Suprapubic skin (tissue), 4 donors: ENCODE measurements around the gene PHF20. TPM values are rescaled to one million over a fixed set of nuclear protein-coding genes. Genes with fewer than 3 reads are reported as not detected.
"Not testable (repeated sequence)": the region's sequence is repeated elsewhere in the genome, so short reads cannot be mapped to it uniquely, and the experiment has no call there.

Experiments used
- DNase-seq, 2 donors: peaks; one replicate each; pipeline ENCODE4 v3.0.0-alpha.2; 2019; ENCODE audit warnings: low spot score in 2 of 2
- H3K27ac ChIP-seq: fragments of 200-600 bp; sonication (generic); one replicate; pipeline ENCODE4 v1.5.1; 2019
- H3K27me3 ChIP-seq: fragments of 200-600 bp; sonication (generic); one replicate; pipeline ENCODE4 v1.5.1; 2019
- H3K36me3 ChIP-seq: fragments of 200-600 bp; sonication (generic); one replicate; pipeline ENCODE4 v1.5.1; 2019
- H3K4me1 ChIP-seq: fragments of 200-600 bp; sonication (generic); one replicate; pipeline ENCODE4 v1.5.1; 2019
- H3K4me3 ChIP-seq: fragments of 200-600 bp; sonication (generic); one replicate; pipeline ENCODE4 v1.5.1; 2019; ENCODE audit warnings: mild to moderate bottlenecking
- H3K9me3 ChIP-seq: fragments of 200-600 bp; sonication (generic); one replicate; pipeline ENCODE4 v1.5.1; 2019
- CTCF ChIP-seq, 2 donors: fragments of 200-600 bp in 1 of 2; fragments of 450-650 bp in 1 of 2; sonication (generic) in 1 of 2; IDR thresholded peaks; one replicate each; pipeline ENCODE4 v1.5.1; 2016 to 2019; ENCODE audit warnings: antibody characterized with exemption in 2 of 2, mild to moderate bottlenecking in 1 of 2, moderate library complexity in 1 of 2
- EP300 ChIP-seq: sonication (generic); formaldehyde crosslinking; IDR thresholded peaks from one replicate; pipeline ENCODE4 v1.6.1; 2017; ENCODE audit warnings: antibody characterized with exemption
- POLR2A ChIP-seq, 2 donors: fragments of 450-650 bp; IDR thresholded peaks; one replicate each; pipeline ENCODE4 v1.6.1; 2017; ENCODE audit warnings: antibody characterized with exemption in 2 of 2, mild to moderate bottlenecking in 2 of 2, moderate library complexity in 2 of 2
- POLR2AphosphoS5 ChIP-seq, 3 donors: sonication (generic); formaldehyde crosslinking; IDR thresholded peaks; one replicate each; pipeline ENCODE4 v1.6.1; 2017; ENCODE audit warnings: antibody characterized with exemption in 3 of 3
- WGBS: methylation state at CpG from one replicate; pipeline ENCODE4 v1.1.5; 2018; 5-methylcytosine and 5-hydroxymethylcytosine counted together
- total RNA-seq, 4 donors: library from RNA; depleted of rRNA; stranded (reverse); fragments of >200 nt; gene quantifications; one replicate each; pipeline ENCODE4 v1.1.0, GENCODE V29; 2016

PHF20 gene
- total RNA-seq, 4 donors from 2014 or later, result 44.2 to 60.6 (median 47.3) TPM

GRCh38 chr20:35877611-35878010, 105.8 kb downstream of the PHF20 start:
- peaks cover 16% of the 10 kb centered on the region for H3K4me1 ChIP-seq
- no peaks in the 10 kb centered on the region for H3K9me3 ChIP-seq
- WGBS, result 94% methylated on average over 2 of the region's 2 CpGs
- no peak overlapping the region for H3K27ac ChIP-seq
- TF ChIP-seq POLR2AphosphoS5 (IDR thresholded peaks at IDR 0.05) (no peak), EP300 (no peak), POLR2A (IDR thresholded peaks at IDR 0.05) (no peak), CTCF (IDR thresholded peaks at IDR 0.05) (no peak)
- DNase-seq, result no peak
- no peaks in the 10 kb centered on the region for H3K27me3 ChIP-seq
- H3K4me3 ChIP-seq, result no peak overlapping the region
- H3K36me3 ChIP-seq, result no peaks in the 10 kb centered on the region

GRCh38 chr20:35878113-35878625, 106.4 kb downstream of the PHF20 start:
- H3K9me3 ChIP-seq, result no peaks in the 10 kb centered on the region
- DNase-seq, result no peak
- peaks cover 18% of the 10 kb centered on the region for H3K4me1 ChIP-seq
- H3K4me3 ChIP-seq, result no peak overlapping the region
- WGBS, result 96% methylated on average over 6 of the region's 6 CpGs
- H3K27me3 ChIP-seq, result no peaks in the 10 kb centered on the region
- TF ChIP-seq EP300, result no peak
- no peak for TF ChIP-seq CTCF (IDR thresholded peaks at IDR 0.05)
- TF ChIP-seq POLR2A (IDR thresholded peaks at IDR 0.05), result no peak
- no peak for TF ChIP-seq POLR2AphosphoS5 (IDR thresholded peaks at IDR 0.05)
- H3K27ac ChIP-seq, result no peak overlapping the region
- no peaks in the 10 kb centered on the region for H3K36me3 ChIP-seq

- WGBS, result 95% methylated on average over 1 of the region's 1 CpG
- DNase-seq, result no peak
These were observed 109.9 kb downstream of the PHF20 start for GRCh38 chr20:35881676-35882075.

GRCh38 chr20:35882427-35883161, 110.8 kb downstream of the PHF20 start:
- WGBS, result 84% methylated on average over 9 of the region's 9 CpGs
- not testable (repeated sequence) for DNase-seq, H3K36me3 ChIP-seq, H3K27me3 ChIP-seq, H3K9me3 ChIP-seq, H3K4me3 ChIP-seq
- H3K27ac ChIP-seq, result peak overlapping the region; percentile 83
- peaks cover 15% of the 10 kb centered on the region for H3K4me1 ChIP-seq

More at GRCh38 chr20:35881676-35882075, 109.9 kb downstream of the PHF20 start:
- no peaks in the 10 kb centered on the region for H3K27me3 ChIP-seq
- no peak overlapping the region for H3K27ac ChIP-seq
- peaks cover 15% of the 10 kb centered on the region for H3K4me1 ChIP-seq
- H3K4me3 ChIP-seq, result no peak overlapping the region
- H3K36me3 ChIP-seq, result no peaks in the 10 kb centered on the region
- H3K9me3 ChIP-seq, result no peaks in the 10 kb centered on the region
- TF ChIP-seq CTCF (IDR thresholded peaks at IDR 0.05) (no peak), POLR2A (IDR thresholded peaks at IDR 0.05) (no peak), EP300 (no peak), POLR2AphosphoS5 (IDR thresholded peaks at IDR 0.05) (no peak)

GRCh38 chr20:35883336-35883777, 111.5 kb downstream of the PHF20 start:
- Histone ChIP-seq H3K27ac (peak overlapping the region; percentile 83), H3K9me3 (no peaks in the 10 kb centered on the region), H3K27me3 (no peaks in the 10 kb centered on the region), H3K36me3 (no peaks in the 10 kb centered on the region), H3K4me1 (peaks cover 15% of the 10 kb centered on the region), H3K4me3 (no peak overlapping the region)
- DNase-seq, result no peak
- TF ChIP-seq EP300 (no peak), POLR2A (IDR thresholded peaks at IDR 0.05) (no peak), POLR2AphosphoS5 (IDR thresholded peaks at IDR 0.05) (no peak), CTCF (IDR thresholded peaks at IDR 0.05) (no peak)
- 72% methylated on average over 6 of the region's 6 CpGs for WGBS
